OCI-LY7 (cell line): Measurements from ENCODE around the gene IFIT1B. TPM values are rescaled to one million over a fixed set of nuclear protein-coding genes. Genes with fewer than 3 reads are reported as not detected.
"Not testable (repeated sequence)": the region's sequence is repeated elsewhere in the genome, so short reads cannot be mapped to it uniquely, and the experiment has no call there.

ENCODE experiments used
- BruUV-seq: library from RNA; stranded (reverse); fragments of 400-500 nt; replicated peaks from 2 replicates; lab custom pipeline; 2021; lab: Mats Ljungman, UMichigan
- CTCF ChIA-PET: fragments of 300-600 bp; sonication (Branson Sonifier 250); formaldehyde crosslinking; loops from one replicate; lab custom pipeline; 2022; ENCODE audit warnings: antibody characterized with exemption; ENCODE audit not compliant: unreplicated experiment; lab: Charles Lee
- POLR2A ChIA-PET: fragments of 300-600 bp; sonication (Branson Sonifier 250); formaldehyde crosslinking; loops from one replicate; lab custom pipeline; 2022; ENCODE audit warnings: antibody characterized with exemption; lab: Charles Lee
- DNase-seq: peaks from one replicate; pipeline ENCODE4 v3.0.0-alpha.2; 2015; ENCODE audit warnings: low spot score
- H2AFZ ChIP-seq: fragments of 200-600 bp; sonication (generic), shearing (Covaris generic); 2 replicates; pipeline ENCODE4 v1.6.1; 2014; ENCODE audit warnings: mild to moderate bottlenecking, antibody characterized with exemption, low read length, moderate library complexity
- H3K27ac ChIP-seq: fragments of 200-600 bp; sonication (generic); 2 replicates; pipeline ENCODE4 v1.5.1; 2014; ENCODE audit warnings: mixed run types, low read depth, mild to moderate bottlenecking, moderate library complexity, low read length, inconsistent platforms; ENCODE audit not compliant: poor library complexity, severe bottlenecking
- H3K36me3 ChIP-seq: fragments of 200-600 bp; sonication (generic); 2 replicates; pipeline ENCODE4 v1.6.1; 2014; ENCODE audit warnings: mild to moderate bottlenecking, antibody characterized with exemption, low read length, moderate library complexity, mixed read lengths; ENCODE audit not compliant: insufficient read depth
- H3K4me1 ChIP-seq: fragments of 200-600 bp; sonication (generic); 2 replicates; pipeline ENCODE4 v1.5.1; 2014; ENCODE audit warnings: mild to moderate bottlenecking, low read length; ENCODE audit not compliant: insufficient read depth, poor library complexity, severe bottlenecking
- H3K4me2 ChIP-seq: fragments of 200-600 bp; sonication (generic); 2 replicates; pipeline ENCODE4 v1.6.1; 2014; ENCODE audit warnings: mild to moderate bottlenecking, low read length
- H3K4me3 ChIP-seq: fragments of 200-600 bp; sonication (generic); 2 replicates; pipeline ENCODE4 v1.5.1; 2014; ENCODE audit warnings: mild to moderate bottlenecking, low read depth, low read length; ENCODE audit not compliant: poor library complexity, severe bottlenecking
- H3K79me2 ChIP-seq: fragments of 200-600 bp; sonication (generic); 2 replicates; pipeline ENCODE4 v1.6.1; 2016; ENCODE audit warnings: low read depth, mild to moderate bottlenecking, low read length, moderate library complexity, mixed read lengths; ENCODE audit not compliant: insufficient read depth
- H3K9me2 ChIP-seq: fragments of 200-600 bp; sonication (generic); 2 replicates; pipeline ENCODE4 v1.6.1; 2016; ENCODE audit warnings: mild to moderate bottlenecking, low read length, mixed read lengths; ENCODE audit not compliant: insufficient read depth
- H3K9me3 ChIP-seq: fragments of 200-600 bp; sonication (generic); 2 replicates; pipeline ENCODE4 v1.6.1; 2014; ENCODE audit warnings: mild to moderate bottlenecking, mixed run types, low read length, mixed read lengths
- H4K20me1 ChIP-seq: fragments of 200-600 bp; sonication (generic); 2 replicates; pipeline ENCODE4 v1.6.1; 2014; ENCODE audit warnings: mild to moderate bottlenecking, antibody characterized with exemption, low read length, moderate library complexity, mixed read lengths; ENCODE audit not compliant: insufficient read depth
- EZH2phosphoT487 ChIP-seq: fragments of 200-600 bp; sonication (generic); IDR thresholded peaks from 2 replicates; pipeline ENCODE4 v1.6.1; 2018; ENCODE audit warnings: low read depth, borderline replicate concordance, mild to moderate bottlenecking, mixed run types, antibody characterized with exemption, low read length, moderate library complexity, mixed read lengths
- intact Hi-C: fragments of 100-400 bp; cut with micrococcal nuclease; formaldehyde crosslinking; loops from one replicate; pipeline ENCODE4 v1.10.0; 2022; ENCODE audit not compliant: unreplicated experiment
- total RNA-seq, 2 experiments: library from RNA; depleted of rRNA in 1 of 2; stranded (reverse); fragments of >200 nt in 1 of 2; shearing (Covaris generic) in 1 of 2; gene quantifications; 2 replicates each; pipeline ENCODE4 v1.2.3, GENCODE V29; 2014 to 2022
- TF ChIP-seq, protein P1 (sequence below): fragments of 200-600 bp; sonication (generic); conservative IDR thresholded peaks from 2 replicates; pipeline ENCODE4 v1.5.1; 2014; ENCODE audit warnings: mild to moderate bottlenecking, antibody characterized with exemption, low read length, moderate library complexity, mixed read lengths

Gene IFIT1B
- total RNA-seq, 2 experiments from 2014 or later, result not detected

DNA sequence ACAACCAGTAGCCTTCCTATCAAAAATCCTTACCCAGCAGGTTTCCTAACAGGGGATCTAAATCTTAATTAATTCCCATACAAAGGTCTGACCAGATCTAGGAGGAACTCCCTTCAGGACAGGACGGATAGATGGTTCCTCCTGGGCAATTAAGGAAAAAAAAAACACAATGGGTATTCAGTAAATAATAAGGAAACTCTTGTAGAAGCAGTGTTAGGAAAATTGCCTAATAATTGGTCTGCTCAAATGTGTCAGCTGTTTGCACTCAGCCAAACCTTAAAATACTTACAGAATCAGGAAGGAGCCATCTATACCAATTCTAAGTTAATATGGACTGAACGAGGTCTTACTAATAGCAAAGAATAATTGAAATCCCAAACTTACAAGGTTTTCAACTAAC is 33.3 kb downstream of the IFIT1B start:
- H3K79me2 ChIP-seq, POLR2A ChIA-PET, H3K4me2 ChIP-seq, H4K20me1 ChIP-seq, H2AFZ ChIP-seq, H3K9me3 ChIP-seq, BruUV-seq, H3K27ac ChIP-seq, H3K36me3 ChIP-seq, DNase-seq, CTCF ChIA-PET, H3K4me3 ChIP-seq, H3K9me2 ChIP-seq, H3K4me1 ChIP-seq: not testable (repeated sequence)
- intact Hi-C loops, result loop anchor here (5.0 kb wide), 1 partner anchor 154 kb away; no protein-coding TSS in a partner anchor

DNA sequence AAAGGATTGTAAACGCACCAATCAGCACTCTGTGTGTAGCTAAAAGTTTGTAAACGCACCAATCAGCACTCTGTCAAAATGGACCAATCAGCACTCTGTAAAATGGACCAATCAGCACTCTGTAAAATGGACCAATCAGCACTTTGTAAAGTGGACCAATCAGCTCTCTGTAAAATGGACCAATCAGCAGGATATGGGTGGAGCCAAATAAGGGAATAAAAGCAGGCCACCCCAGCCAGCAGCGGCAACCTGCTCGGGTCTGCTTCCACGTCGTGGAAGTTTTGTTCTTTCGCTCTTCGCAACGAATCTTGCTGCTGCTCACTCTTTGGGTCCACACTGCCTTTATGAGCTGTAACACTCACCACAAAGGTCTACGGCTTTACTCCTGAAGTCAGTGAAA is 34.4 kb downstream of the IFIT1B start:
- H4K20me1 ChIP-seq, H3K27ac ChIP-seq, H3K9me2 ChIP-seq, H2AFZ ChIP-seq, DNase-seq, H3K9me3 ChIP-seq, CTCF ChIA-PET, H3K4me2 ChIP-seq, H3K4me1 ChIP-seq, H3K36me3 ChIP-seq, BruUV-seq, H3K4me3 ChIP-seq, H3K79me2 ChIP-seq: not testable (repeated sequence)
- POLR2A ChIA-PET, result interaction anchor here (0.6 kb wide), 1 partner anchor 74 kb away, joined by 3 read pairs; no protein-coding TSS in a partner anchor
- intact Hi-C loops, result loop anchor here (5.0 kb wide), 1 partner anchor 155 kb away; no protein-coding TSS in a partner anchor

DNA sequence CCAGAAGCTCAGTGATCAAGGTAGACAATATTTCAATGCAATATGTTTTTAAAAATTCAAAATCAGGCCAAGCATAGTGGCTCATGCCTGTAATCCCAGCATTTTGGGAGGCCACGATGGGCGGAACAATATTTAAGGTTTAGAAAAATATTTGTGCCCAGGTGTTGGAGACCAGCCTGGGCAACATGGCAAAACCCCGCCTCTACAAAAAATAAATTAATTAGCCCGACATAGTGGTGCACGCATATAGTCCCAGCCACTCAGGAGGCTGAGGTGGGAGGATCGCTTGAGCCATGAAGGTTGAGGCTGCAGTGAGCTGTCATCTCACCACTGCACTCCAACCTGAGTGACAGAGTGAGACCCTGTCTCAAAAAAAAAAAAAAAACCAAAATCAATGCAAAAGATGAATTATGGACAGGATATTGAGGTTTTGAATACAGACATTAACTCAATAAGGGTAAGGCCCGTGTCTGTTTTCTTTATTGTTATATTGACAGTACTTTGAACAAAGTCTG is 35.6 kb downstream of the IFIT1B start:
- H3K9me3 ChIP-seq, result no peaks in the 10 kb centered on the region
- H3K4me1 ChIP-seq, result peaks cover 3% of the 10 kb centered on the region
- BruUV-seq, result no TSS peak
- peak overlapping the region; percentile 74 for H3K4me3 ChIP-seq
- TF ChIP-seq, protein P1, sequence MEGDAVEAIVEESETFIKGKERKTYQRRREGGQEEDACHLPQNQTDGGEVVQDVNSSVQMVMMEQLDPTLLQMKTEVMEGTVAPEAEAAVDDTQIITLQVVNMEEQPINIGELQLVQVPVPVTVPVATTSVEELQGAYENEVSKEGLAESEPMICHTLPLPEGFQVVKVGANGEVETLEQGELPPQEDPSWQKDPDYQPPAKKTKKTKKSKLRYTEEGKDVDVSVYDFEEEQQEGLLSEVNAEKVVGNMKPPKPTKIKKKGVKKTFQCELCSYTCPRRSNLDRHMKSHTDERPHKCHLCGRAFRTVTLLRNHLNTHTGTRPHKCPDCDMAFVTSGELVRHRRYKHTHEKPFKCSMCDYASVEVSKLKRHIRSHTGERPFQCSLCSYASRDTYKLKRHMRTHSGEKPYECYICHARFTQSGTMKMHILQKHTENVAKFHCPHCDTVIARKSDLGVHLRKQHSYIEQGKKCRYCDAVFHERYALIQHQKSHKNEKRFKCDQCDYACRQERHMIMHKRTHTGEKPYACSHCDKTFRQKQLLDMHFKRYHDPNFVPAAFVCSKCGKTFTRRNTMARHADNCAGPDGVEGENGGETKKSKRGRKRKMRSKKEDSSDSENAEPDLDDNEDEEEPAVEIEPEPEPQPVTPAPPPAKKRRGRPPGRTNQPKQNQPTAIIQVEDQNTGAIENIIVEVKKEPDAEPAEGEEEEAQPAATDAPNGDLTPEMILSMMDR, result no peak
- no peak for TF ChIP-seq EZH2phosphoT487
- H3K9me2 ChIP-seq, result no peaks in the 10 kb centered on the region
- no peaks in the 10 kb centered on the region for H4K20me1 ChIP-seq
- ChIA-PET POLR2A (interaction anchor here (0.6 to 1.4 kb wide), 5 partner anchors 81 to 627 kb away, joined by 3 to 4 read pairs (median 4); no protein-coding TSS in a partner anchor), CTCF (no interaction called here)
- intact Hi-C loops, result loop anchor here (5.0 kb wide), 1 partner anchor 156 kb away; no protein-coding TSS in a partner anchor
- DNase-seq, result no peak
- H2AFZ ChIP-seq, result peak overlapping the region; percentile 98
- no peak overlapping the region for H3K27ac ChIP-seq
- no peaks in the 10 kb centered on the region for H3K36me3 ChIP-seq
- H3K79me2 ChIP-seq, result no peaks in the 10 kb centered on the region
- peak overlapping the region; percentile 75 for H3K4me2 ChIP-seq
